HG03575 (cell line): ENCODE data around the gene CLDND2.
A peak's percentile ranks its signal among the peaks of the same experiment; 100 is the strongest.

Experiments used
- ATAC-seq: cut with Tn5 transposase; IDR thresholded peaks from one replicate; pipeline ENCODE4 v1.9.1; 2021; ENCODE audit not compliant: unreplicated experiment, insufficient number of reproducible peaks, low FRiP score; ENCODE audit errors: extremely low read depth

The CLDND2 gene

DNA sequence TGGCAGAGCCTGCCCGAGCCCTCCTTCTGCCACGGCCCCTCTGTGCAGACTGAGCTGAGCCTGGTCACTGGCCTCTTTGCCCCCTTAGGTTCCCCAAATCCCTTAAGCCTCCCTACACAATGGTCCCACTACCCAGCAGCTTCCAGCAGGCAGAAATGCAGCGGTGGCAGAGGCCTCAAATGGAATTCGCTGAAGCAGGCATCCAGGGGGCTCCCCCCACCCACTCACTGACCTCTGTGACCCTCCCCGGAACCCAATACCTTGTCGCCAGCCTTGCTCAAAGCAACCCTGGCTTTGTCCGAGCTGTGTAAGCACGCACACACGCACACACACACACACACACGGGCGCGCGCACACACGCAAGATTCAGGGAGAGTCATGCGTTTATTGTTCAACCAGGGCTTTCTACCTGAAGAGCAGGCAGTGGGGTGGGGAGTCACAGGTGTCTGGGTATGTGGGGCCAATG is 19.2 kb upstream of the CLDND2 start, which contains the start of gene LIM2:
LIM2 (minus strand) TSS at position 51 of the 466 bp plus-strand sequence. CDS start 531 bp downstream, outside the sequence.
- ATAC-seq = no peak

- ATAC-seq = no peak
Observed at GRCh38 chr19:51386882-51387520, 18.2 kb upstream of the CLDND2 start.

DNA sequence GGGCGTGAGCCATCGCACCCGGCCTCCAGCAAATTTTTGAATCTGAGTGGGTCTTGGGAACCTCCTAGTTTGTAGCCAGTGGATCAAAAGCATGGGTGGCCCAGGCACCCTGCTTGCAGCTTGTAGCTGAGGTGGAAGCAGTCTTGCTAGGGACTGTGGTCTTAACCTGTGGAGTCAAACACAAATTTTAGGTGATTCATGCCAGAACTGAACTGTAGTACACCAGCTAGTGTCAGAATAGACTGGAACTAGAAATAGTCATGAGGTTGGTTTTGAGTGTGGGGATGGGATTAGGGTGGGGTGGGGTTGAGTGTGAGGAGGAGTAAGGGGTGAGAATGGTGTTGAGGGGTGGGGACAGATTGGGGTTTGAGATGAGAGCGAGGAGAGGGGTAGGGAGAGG is 13.2 kb upstream of the CLDND2 start:
- no peak for ATAC-seq

DNA sequence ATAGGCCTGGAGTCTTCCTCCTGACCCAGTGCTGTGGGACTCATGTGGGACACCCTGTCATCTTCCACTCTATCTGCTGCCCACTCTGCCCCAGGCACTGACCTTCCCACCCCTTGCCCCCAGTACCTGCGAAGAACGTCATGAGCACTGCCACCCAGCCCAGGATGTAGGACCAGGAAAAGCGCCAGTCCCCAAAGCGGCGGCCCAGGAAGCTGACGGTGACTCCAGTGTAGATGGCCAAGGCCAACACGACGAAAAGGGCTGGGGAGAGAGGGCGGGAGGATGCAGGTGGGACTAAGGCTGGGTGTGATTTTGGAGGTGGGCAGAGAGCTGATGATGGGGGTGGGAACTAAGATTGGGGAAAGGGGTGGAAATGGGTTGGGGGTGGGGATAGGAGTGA is 11.6 kb upstream of the CLDND2 start:
- ATAC-seq = no peak

DNA sequence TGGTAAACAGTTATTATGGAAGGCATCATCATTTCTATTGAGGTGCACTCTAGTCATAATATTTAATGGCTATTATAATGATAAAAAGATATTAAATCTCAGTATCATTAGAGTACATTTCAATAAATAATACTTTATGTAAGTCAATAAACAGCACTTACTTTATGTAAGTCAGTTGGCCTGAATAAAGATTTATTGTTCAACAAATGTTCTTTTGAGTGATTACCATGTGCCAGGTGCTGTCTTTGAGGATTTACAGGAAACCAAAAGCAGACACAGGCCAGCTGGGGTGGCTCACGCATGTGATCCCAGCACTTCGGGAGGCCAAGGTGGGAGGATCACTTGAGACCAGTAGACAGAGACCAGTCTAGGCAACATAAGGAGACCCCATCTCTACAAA is 8.6 kb upstream of the CLDND2 start:
- no peak for ATAC-seq

- no peak for ATAC-seq
Observed at GRCh38 chr19:51375504-51376221, 6.9 kb upstream of the CLDND2 start.

DNA sequence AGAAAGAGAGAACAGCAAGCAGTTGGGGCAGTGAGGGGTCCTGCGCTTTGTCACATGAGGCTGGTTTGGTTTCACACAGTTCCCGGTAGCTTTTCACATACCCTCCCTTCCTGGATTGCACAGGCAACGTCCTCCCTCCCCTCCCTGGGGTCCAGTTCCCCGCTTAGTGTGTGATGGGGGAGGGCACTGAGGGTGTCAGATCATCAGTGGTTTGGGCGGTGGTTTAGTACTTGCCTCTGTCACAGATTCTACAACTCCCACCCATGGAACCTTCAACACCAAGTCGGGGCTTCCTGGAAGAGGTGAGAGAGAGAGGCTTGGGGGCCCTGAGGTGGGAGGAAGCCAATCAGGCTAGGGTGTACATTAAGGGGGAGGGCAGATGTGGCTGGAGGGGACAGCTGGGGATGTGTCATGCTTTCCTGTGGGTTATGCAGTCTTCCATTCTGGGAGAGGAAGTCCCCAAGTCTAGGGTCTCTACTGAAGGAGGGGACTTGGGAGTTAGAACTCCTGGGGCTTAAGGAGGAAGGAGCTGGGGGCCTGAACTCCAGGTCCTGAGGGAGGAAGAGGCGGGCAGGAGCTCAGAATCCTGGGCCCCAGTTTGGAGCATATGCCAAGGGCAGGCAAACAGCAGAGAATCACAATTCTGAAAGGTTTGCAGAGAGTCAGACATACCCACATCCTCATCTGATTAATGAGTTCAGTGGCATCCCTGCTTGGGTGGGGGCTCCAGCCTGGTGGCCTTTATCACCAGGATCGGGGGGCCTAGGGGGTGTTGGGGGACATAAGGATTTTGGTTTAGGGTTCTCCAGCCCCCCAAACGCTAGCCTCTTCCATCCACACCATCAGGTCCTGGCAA is 4.1 kb upstream of the CLDND2 start, which contains the start of gene NKG7:
NKG7 (minus strand) TSS at position 6 of the 856 bp plus-strand sequence. CDS start 119 bp downstream, outside the sequence.
- ATAC-seq = no peak

GRCh38 chr19:51372021-51372648 is 3.3 kb upstream of the CLDND2 start:
- no peak for ATAC-seq

GRCh38 chr19:51371186-51371690 is 2.4 kb upstream of the CLDND2 start:
- no peak for ATAC-seq

DNA sequence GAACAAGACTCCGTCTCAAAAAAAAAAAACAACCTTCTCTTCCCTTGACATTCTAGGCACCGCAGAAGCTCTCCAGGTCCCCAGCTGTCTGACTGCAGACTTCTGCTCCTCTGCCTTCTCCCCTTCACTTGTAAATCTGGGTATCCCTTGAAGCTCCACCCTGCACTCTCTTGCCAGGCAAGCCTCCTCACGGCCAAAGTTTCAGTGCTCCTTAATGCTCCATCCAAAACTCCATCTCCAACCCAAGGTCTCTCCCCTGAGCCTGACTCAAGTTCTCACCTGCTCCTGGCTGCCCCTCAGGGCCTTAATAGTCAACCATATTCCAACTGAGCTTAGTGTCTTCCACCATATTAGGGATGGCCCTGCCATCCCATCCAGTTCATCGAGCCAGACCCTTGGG is 1.4 kb upstream of the CLDND2 start:
- ATAC-seq = no peak

DNA sequence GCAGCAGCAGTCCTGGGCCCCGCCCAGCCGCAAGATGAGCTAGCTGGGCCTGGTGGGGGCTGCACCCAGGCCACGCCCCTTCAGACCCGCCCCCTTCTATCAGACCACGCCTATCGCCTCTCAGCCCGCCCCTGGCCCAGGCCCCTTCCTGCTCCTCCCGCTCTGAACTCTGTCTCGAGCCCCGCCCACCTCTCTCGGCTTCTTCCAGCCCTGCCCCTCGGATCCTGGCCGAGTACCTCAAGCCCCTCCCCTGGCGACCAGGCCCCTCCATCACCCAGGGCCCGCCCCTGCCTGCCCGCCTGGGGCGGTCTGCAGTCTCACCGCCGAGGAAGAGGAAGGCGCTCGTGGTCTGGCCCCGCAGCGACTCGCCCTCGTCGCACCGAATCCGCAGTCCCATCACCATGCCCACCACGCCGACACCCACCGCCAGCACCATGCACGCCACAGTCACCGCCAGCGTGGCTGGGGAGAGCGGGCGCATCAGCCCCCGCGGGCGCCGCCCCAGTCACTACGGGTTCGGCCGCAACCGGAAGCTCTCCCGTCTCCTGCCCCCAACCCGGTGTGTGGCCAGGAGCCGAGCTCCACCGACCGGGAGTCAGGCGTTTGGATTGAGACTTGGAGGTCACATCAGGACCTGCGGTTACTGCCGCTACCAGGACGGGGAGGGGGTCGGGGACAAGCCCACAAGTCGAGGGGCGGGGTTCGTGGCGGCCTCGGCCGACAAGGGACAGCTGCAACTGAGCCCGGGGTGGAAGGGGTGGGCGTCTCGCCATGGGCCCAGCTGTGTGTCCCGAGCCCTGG is 1.0 kb downstream of the CLDND2 start:
- peak; percentile 38 for ATAC-seq

DNA sequence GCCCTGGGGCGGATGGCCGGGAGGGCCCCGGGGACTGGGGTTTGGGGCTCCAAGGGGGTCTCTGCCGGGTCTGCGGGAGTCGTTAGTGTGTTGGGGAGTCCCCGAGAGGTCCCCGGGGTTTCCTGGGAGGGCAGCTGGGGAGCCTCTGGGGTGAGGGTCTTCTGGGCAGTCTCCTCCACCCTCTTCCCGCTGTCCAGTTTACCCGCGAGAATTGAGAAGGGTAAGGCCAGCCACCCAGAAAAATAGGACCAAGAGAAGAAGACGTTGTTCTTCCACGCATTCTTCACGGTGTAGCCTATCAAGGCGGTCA is 1.6 kb downstream of the CLDND2 start:
- ATAC-seq = no peak

DNA sequence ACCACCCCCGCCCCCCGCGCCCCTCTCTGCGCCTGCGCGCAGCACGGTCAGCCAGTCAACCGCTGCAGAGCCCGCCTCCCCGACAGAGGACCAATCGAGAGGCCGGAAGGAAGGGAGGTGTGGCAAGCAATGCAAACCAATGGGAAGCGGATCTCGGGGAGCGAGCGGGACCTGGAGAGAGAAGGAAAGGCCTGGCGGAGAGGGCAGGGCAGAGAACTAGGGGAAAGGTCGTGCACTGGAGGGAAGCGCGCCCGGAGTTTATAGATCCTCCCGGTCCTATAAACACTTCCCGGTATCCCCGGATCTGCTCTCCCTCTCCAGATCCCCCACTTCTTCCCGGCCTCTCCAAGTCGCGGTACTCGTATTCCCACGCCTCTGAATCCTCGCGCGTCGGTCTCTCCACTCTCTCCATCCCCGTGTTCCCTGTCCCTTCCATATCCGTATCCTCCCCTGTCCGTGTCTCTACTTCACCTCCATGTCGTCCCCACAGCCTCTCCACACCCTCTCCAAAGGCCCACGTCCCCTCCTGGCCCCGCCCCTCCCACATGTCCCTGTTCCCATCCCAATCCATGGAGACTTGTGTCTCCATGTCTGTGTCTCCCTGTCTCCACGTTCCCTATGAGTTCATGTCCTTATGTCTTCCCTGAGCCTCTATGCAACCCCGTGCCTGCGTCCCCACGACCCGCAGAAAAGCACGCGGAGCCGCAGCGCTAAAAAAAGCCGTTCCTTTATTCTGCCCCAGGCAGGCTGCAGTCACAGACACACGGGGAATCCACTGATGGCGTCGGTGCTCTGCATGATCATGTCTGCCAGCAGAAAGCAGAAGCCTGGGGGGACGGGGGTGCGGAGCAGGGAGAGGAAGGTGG is 2.2 kb downstream of the CLDND2 start:
- ATAC-seq = no peak

DNA sequence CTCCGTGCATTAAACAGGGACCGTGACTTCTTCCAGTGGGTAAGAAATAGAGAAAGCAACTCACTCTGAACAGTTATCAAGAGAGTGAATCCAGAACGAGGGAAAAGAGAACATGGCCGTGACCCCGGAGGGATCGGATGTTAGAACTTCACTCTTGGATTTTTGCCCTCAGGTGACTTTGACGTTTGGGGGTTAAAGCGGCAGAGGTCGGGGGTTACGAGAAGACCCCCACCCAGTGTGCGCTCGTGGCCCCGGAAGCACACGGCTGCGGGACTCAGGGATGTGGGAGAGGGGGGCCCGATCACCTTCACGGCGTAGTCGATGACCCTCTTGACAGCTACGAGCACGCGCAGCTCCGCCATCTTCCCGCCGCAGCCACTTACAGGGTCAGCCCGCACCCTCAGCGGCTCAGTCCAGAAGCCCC is 2.8 kb downstream of the CLDND2 start, which contains the start of gene ETFB:
ETFB (minus strand) TSS at position 424 of the 424 bp plus-strand sequence; CDS start at position 362, 62 bp downstream.
- no peak for ATAC-seq

DNA sequence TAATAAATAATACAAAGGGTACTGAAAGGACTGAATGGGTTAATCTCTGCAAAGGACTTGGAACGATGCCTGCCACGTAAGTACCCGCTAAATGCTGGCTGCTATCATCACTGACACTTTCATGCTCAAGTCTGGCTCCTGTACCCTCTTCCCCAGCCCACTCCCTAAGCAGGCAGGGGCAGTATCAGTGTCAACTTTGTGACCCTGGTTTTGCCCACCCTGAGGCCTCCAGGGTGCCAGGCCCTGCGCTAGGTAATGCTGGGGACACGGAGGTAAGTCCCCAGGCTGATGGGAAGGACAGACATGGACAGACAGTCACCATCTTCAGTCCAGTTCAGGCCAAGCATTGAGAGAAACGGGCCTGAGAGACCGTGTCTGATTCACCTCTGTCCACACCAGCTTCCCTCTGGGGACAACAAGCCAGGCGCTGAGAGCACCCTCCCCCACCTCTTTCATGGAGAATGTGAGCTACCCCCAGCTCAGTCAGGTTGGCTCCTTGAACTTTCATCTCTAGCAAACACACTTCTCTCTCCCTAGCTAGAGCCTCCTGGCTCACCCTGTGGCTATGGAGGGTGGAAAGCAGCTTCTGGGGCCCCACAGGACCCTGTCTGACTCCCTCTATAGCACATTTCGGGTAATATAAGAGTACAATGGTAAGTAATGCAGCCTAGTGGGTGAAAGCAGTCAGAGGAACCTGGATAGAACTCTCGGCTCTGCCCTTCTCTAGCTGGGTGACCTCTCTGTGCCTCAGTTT is 3.4 kb downstream of the CLDND2 start:
- no peak for ATAC-seq

- ATAC-seq = no peak
Observed at GRCh38 chr19:51364200-51365106, 4.3 kb downstream of the CLDND2 start.
